Neural cell (in vitro differentiated cells): ENCODE data around the gene TAF8. TPM values are rescaled to one million over a fixed set of nuclear protein-coding genes. Genes with fewer than 3 reads are reported as not detected.

ENCODE experiments used
- H2AFZ ChIP-seq: fragments of 200-600, 300-800 bp; sonication (generic), shearing (Covaris generic); 2 replicates; pipeline ENCODE4 v1.6.0; 2014; ENCODE audit warnings: low read depth, mild to moderate bottlenecking, antibody characterized with exemption, low read length, moderate library complexity
- H3F3A ChIP-seq: fragments of 200-600 bp; shearing (Covaris generic); 2 replicates; pipeline ENCODE4 v1.6.1; 2016; ENCODE audit warnings: mild to moderate bottlenecking, moderate library complexity, mixed read lengths, antibody characterized with exemption, low read length; ENCODE audit not compliant: insufficient read depth, poor library complexity, severe bottlenecking
- H3K27ac ChIP-seq: fragments of 200-600, 300-800 bp; sonication (generic), shearing (Covaris generic); 2 replicates; pipeline ENCODE4 v1.5.1; 2014; ENCODE audit warnings: mild to moderate bottlenecking, low read length, moderate library complexity
- H3K27me3 ChIP-seq: fragments of 300-800, 200-600 bp; sonication (generic), shearing (Covaris generic); 2 replicates; pipeline ENCODE4 v1.6.0; 2014; ENCODE audit warnings: mild to moderate bottlenecking, low read depth, low read length, moderate library complexity; ENCODE audit not compliant: insufficient read depth
- H3K36me3 ChIP-seq: fragments of 300-800, 200-600 bp; sonication (generic), shearing (Covaris generic); 2 replicates; pipeline ENCODE4 v1.5.1; 2014; ENCODE audit warnings: mild to moderate bottlenecking, antibody characterized with exemption, low read length, moderate library complexity; ENCODE audit not compliant: insufficient read depth
- H3K4me2 ChIP-seq: fragments of 300-800, 200-600 bp; sonication (generic), shearing (Covaris generic); 2 replicates; pipeline ENCODE4 v1.6.0; 2014; ENCODE audit warnings: mild to moderate bottlenecking, low read length
- H3K4me3 ChIP-seq: fragments of 300-800, 200-600 bp; sonication (generic), shearing (Covaris generic); 2 replicates; pipeline ENCODE4 v1.5.1; 2014; ENCODE audit warnings: mild to moderate bottlenecking, low read length, moderate library complexity
- H3K79me2 ChIP-seq: fragments of 200-600 bp; shearing (Covaris generic); replicated peaks from 2 replicates; pipeline ENCODE4 v1.6.0; 2014; ENCODE audit warnings: mild to moderate bottlenecking, low read length, moderate library complexity; ENCODE audit not compliant: insufficient read depth
- H3K9ac ChIP-seq: fragments of 300-800, 200-600 bp; sonication (generic), shearing (Covaris generic); 2 replicates; pipeline ENCODE4 v1.6.1; 2016; ENCODE audit warnings: mild to moderate bottlenecking, low read length, mixed read lengths
- H3K9me2 ChIP-seq: fragments of 200-600 bp; shearing (Covaris generic); 2 replicates; pipeline ENCODE4 v1.6.1; 2016; ENCODE audit warnings: mild to moderate bottlenecking, low read length, mixed read lengths; ENCODE audit not compliant: insufficient read depth
- H3K9me3 ChIP-seq: fragments of 200-600, 300-800 bp; sonication (generic), shearing (Covaris generic); 2 replicates; pipeline ENCODE4 v1.6.1; 2016; ENCODE audit warnings: mild to moderate bottlenecking, mixed run types, low read length, moderate library complexity, mixed read lengths
- H4K20me1 ChIP-seq: fragments of 200-600 bp; shearing (Covaris generic); 2 replicates; pipeline ENCODE4 v1.6.1; 2016; ENCODE audit warnings: mild to moderate bottlenecking, mixed run types; ENCODE audit not compliant: insufficient read depth
- EP300 ChIP-seq: fragments of 450-650 bp; conservative IDR thresholded peaks from 2 replicates; pipeline ENCODE4 v1.6.1; 2014; ENCODE audit warnings: antibody characterized with exemption, mild to moderate bottlenecking, moderate library complexity; ENCODE audit not compliant: poor library complexity, severe bottlenecking
- EZH2 ChIP-seq: fragments of 200-600, 300-800 bp; shearing (Covaris generic), sonication (generic); IDR thresholded peaks from 2 replicates; pipeline ENCODE4 v1.6.1; 2014; ENCODE audit warnings: antibody characterized with exemption, low read length, borderline replicate concordance, mild to moderate bottlenecking; ENCODE audit not compliant: insufficient read depth, poor library complexity, severe bottlenecking
- MXI1 ChIP-seq: fragments of 450-650 bp; conservative IDR thresholded peaks from 2 replicates; pipeline ENCODE4 v1.6.1; 2014; ENCODE audit warnings: antibody characterized with exemption, mild to moderate bottlenecking; ENCODE audit not compliant: poor library complexity, severe bottlenecking
- POLR2AphosphoS5 ChIP-seq: IDR thresholded peaks from 2 replicates; pipeline ENCODE4 v1.6.1; 2012
- RAD21 ChIP-seq: fragments of 450-650 bp; conservative IDR thresholded peaks from 2 replicates; pipeline ENCODE4 v1.6.1; 2014; ENCODE audit warnings: antibody characterized with exemption, mild to moderate bottlenecking, moderate library complexity
- SMC3 ChIP-seq: fragments of 450-650 bp; conservative IDR thresholded peaks from 2 replicates; pipeline ENCODE4 v1.6.1; 2014; ENCODE audit warnings: antibody characterized with exemption, mild to moderate bottlenecking, moderate library complexity; ENCODE audit not compliant: poor library complexity
- TAF1 ChIP-seq: IDR thresholded peaks from 2 replicates; pipeline ENCODE4 v1.6.1; 2012; ENCODE audit warnings: low read depth
- polyA plus RNA-seq: library from polyadenylated mRNA; depleted of rRNA; stranded (reverse); fragments of >200 nt; gene quantifications from 2 replicates; pipeline ENCODE4 v1.2.3, GENCODE V29; 2014
- TF ChIP-seq, protein P1 (sequence below): IDR thresholded peaks from 2 replicates; pipeline ENCODE4 v1.6.1; 2012; ENCODE audit warnings: borderline replicate concordance
- TF ChIP-seq, protein P2 (sequence below): fragments of 450-650 bp; IDR thresholded peaks from 2 replicates; pipeline ENCODE4 v1.5.1; 2014; ENCODE audit warnings: antibody characterized with exemption, mild to moderate bottlenecking, moderate library complexity; ENCODE audit not compliant: poor library complexity, severe bottlenecking

Gene TAF8
- polyA plus RNA-seq, 1 donor from 2014 or later: 5.1 TPM

DNA sequence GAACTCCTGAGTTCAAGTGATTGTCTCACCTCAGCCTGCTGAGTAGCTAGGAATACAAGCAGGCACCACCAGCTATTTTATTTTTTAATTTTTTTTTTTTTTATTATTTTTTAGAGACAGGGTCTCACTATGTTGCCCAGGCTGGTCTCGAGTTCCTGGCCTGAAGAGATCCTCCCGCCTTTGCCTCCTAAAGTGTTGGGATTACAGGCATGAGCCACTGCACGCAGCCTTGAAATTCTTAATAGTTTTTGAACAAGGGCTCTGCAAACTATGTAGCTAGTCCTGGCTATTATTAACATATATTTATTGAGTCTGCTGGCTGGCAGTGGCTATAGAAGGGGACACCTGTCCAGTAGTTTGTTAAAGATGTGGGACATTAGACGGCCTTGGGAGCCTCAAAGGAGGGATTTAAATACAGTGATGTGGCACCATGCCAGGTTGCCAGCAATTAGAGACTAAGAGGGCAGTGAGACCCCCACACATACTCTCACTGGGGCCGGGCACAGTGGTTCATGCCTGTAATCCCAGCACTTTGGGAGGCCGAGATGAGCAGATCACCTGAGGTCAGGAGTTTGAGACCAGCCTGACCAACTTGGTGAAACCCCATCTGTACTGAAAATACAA is 21.1 kb upstream of the TAF8 start:
- no peak overlapping the region for H3K27ac ChIP-seq
- H3K4me2 ChIP-seq: no peak overlapping the region
- no peaks in the 10 kb centered on the region for H3K9me2 ChIP-seq

DNA sequence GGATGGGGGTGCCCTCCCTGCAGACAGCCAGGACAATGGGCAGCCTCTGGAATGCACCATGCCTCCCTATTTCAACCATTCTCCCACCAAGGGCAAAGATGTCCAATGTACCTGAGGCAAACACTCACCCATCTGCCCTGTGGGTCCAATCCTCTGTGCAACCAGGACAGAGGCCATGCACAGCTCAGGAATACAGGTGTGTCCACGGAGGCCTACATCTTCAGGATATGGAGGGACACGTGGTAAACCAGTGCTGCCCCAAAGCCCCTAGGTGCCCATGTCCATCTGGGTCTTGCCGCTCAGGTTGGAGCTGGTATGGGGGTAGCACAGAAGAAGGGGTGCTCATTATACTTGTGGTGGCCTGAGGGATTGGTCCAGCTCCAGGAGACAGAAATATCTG is 20.4 kb upstream of the TAF8 start:
- H3K27me3 ChIP-seq: no peaks in the 10 kb centered on the region
- no peaks in the 10 kb centered on the region for H3F3A ChIP-seq
- no peak overlapping the region for H3K9ac ChIP-seq
- H3K4me3 ChIP-seq: no peak overlapping the region
- no peaks in the 10 kb centered on the region for H4K20me1 ChIP-seq
- no peak overlapping the region for H3K27ac ChIP-seq
- no peak overlapping the region for H3K4me2 ChIP-seq
- no peak overlapping the region for H2AFZ ChIP-seq
- H3K9me2 ChIP-seq: no peaks in the 10 kb centered on the region
- no peaks in the 10 kb centered on the region for H3K9me3 ChIP-seq
- no peaks in the 10 kb centered on the region for H3K79me2 ChIP-seq
- TF ChIP-seq, protein P1, sequence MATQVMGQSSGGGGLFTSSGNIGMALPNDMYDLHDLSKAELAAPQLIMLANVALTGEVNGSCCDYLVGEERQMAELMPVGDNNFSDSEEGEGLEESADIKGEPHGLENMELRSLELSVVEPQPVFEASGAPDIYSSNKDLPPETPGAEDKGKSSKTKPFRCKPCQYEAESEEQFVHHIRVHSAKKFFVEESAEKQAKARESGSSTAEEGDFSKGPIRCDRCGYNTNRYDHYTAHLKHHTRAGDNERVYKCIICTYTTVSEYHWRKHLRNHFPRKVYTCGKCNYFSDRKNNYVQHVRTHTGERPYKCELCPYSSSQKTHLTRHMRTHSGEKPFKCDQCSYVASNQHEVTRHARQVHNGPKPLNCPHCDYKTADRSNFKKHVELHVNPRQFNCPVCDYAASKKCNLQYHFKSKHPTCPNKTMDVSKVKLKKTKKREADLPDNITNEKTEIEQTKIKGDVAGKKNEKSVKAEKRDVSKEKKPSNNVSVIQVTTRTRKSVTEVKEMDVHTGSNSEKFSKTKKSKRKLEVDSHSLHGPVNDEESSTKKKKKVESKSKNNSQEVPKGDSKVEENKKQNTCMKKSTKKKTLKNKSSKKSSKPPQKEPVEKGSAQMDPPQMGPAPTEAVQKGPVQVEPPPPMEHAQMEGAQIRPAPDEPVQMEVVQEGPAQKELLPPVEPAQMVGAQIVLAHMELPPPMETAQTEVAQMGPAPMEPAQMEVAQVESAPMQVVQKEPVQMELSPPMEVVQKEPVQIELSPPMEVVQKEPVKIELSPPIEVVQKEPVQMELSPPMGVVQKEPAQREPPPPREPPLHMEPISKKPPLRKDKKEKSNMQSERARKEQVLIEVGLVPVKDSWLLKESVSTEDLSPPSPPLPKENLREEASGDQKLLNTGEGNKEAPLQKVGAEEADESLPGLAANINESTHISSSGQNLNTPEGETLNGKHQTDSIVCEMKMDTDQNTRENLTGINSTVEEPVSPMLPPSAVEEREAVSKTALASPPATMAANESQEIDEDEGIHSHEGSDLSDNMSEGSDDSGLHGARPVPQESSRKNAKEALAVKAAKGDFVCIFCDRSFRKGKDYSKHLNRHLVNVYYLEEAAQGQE: no peak
- TF ChIP-seq EZH2 (no peak), RAD21 (no peak), POLR2AphosphoS5 (no peak), MXI1 (no peak), TAF1 (no peak), SMC3 (no peak), EP300 (no peak)
- TF ChIP-seq, protein P2, sequence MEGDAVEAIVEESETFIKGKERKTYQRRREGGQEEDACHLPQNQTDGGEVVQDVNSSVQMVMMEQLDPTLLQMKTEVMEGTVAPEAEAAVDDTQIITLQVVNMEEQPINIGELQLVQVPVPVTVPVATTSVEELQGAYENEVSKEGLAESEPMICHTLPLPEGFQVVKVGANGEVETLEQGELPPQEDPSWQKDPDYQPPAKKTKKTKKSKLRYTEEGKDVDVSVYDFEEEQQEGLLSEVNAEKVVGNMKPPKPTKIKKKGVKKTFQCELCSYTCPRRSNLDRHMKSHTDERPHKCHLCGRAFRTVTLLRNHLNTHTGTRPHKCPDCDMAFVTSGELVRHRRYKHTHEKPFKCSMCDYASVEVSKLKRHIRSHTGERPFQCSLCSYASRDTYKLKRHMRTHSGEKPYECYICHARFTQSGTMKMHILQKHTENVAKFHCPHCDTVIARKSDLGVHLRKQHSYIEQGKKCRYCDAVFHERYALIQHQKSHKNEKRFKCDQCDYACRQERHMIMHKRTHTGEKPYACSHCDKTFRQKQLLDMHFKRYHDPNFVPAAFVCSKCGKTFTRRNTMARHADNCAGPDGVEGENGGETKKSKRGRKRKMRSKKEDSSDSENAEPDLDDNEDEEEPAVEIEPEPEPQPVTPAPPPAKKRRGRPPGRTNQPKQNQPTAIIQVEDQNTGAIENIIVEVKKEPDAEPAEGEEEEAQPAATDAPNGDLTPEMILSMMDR: no peak
- no peaks in the 10 kb centered on the region for H3K36me3 ChIP-seq

More for the DNA sequence above, 21.1 kb upstream of the TAF8 start:
- no peaks in the 10 kb centered on the region for H3K36me3 ChIP-seq
- H3K9me3 ChIP-seq: no peaks in the 10 kb centered on the region
- H3K4me3 ChIP-seq: no peak overlapping the region
- TF ChIP-seq RAD21 (no peak), POLR2AphosphoS5 (no peak), SMC3 (no peak), EZH2 (no peak), EP300 (no peak), TAF1 (no peak), MXI1 (no peak)
- TF ChIP-seq, protein P1: no peak
- TF ChIP-seq, protein P2: no peak
- H3F3A ChIP-seq: no peaks in the 10 kb centered on the region
- H3K79me2 ChIP-seq: no peaks in the 10 kb centered on the region
- no peak overlapping the region for H3K9ac ChIP-seq
- H2AFZ ChIP-seq: no peak overlapping the region
- no peaks in the 10 kb centered on the region for H4K20me1 ChIP-seq
- no peaks in the 10 kb centered on the region for H3K27me3 ChIP-seq
